Peyer's patch (tissue), 4 donors: ENCODE data around the gene ARHGAP22. TPM values are rescaled to one million over a fixed set of nuclear protein-coding genes. Genes with fewer than 3 reads are reported as not detected.

ENCODE experiments used
- DNase-seq, 3 donors: peaks; one replicate each; pipeline ENCODE4 v3.0.0-alpha.2; 2017 to 2019
- H3K27ac ChIP-seq, 4 donors: fragments of 200-600 bp; sonication (generic); one replicate each; pipeline ENCODE4 v1.5.1; 2016 to 2019
- H3K27me3 ChIP-seq, 2 donors: fragments of 200-600 bp; sonication (generic); one replicate each; pipeline ENCODE4 v1.5.1; 2019
- H3K36me3 ChIP-seq, 3 donors: fragments of 200-600 bp; sonication (generic); one replicate each; pipeline ENCODE4 v1.5.1; 2016 to 2019
- H3K4me1 ChIP-seq, 4 donors: fragments of 200-600 bp; sonication (generic); one replicate each; pipeline ENCODE4 v1.5.1; 2016 to 2019
- H3K4me3 ChIP-seq, 4 donors: fragments of 200-600 bp; sonication (generic); 1 replicate in 3 of 4; 2 replicates in 1 of 4; pipeline ENCODE4 v1.5.1; 2016 to 2019; ENCODE audit warnings: mild to moderate bottlenecking in 1 of 4
- H3K9me3 ChIP-seq, 4 donors: fragments of 200-600 bp; sonication (generic); one replicate each; pipeline ENCODE4 v1.5.1; 2016 to 2019; ENCODE audit warnings: mild to moderate bottlenecking in 1 of 4
- CTCF ChIP-seq, 6 experiments: fragments of 450-650 bp in 4 of 6; fragments of 200-600 bp in 2 of 6; sonication (generic) in 1 of 6; IDR thresholded peaks; one replicate each; pipeline ENCODE4 v1.5.1; 2017 to 2019; ENCODE audit warnings: antibody characterized with exemption in 6 of 6, mild to moderate bottlenecking in 3 of 6, moderate library complexity in 1 of 6
- POLR2A ChIP-seq, 2 donors: fragments of 450-650 bp; IDR thresholded peaks; one replicate each; pipeline ENCODE4 v1.5.1; 2017; ENCODE audit warnings: antibody characterized with exemption in 2 of 2, mild to moderate bottlenecking in 2 of 2, moderate library complexity in 2 of 2
- total RNA-seq, 4 donors: library from RNA; depleted of rRNA; stranded (reverse); fragments of >200 nt; gene quantifications; one replicate each; pipeline ENCODE4 v1.1.0, GENCODE V29; 2016

ARHGAP22 gene
- total RNA-seq, 4 donors from 2014 or later = 1.9 to 10.7 (median 8.3) TPM; not detected in 1

GRCh38 chr10:48447356-48448215, 157.3 kb downstream of the ARHGAP22 start:
- no peak overlapping the region for H3K4me3 ChIP-seq
- no peaks in the 10 kb centered on the region for H3K36me3 ChIP-seq
- peak in 2 of 3 donors; percentile 16 to 26 for DNase-seq
- H3K9me3 ChIP-seq = no peaks in the 10 kb centered on the region
- H3K27me3 ChIP-seq = no peaks in the 10 kb centered on the region
- no peaks in the 10 kb centered on the region for H3K4me1 ChIP-seq
- TF ChIP-seq POLR2A (IDR thresholded peaks at IDR 0.05) (no peak), CTCF (IDR thresholded peaks at IDR 0.05) (no peak)
- H3K27ac ChIP-seq = no peak overlapping the region

GRCh38 chr10:48446785-48447184, 158.1 kb downstream of the ARHGAP22 start:
- H3K36me3 ChIP-seq = no peaks in the 10 kb centered on the region
- H3K4me3 ChIP-seq = no peak overlapping the region
- TF ChIP-seq POLR2A (IDR thresholded peaks at IDR 0.05) (no peak), CTCF (IDR thresholded peaks at IDR 0.05) (no peak)
- DNase-seq = peak in 1 of 3 donors; percentile 34
- H3K4me1 ChIP-seq = no peaks in the 10 kb centered on the region
- no peak overlapping the region for H3K27ac ChIP-seq
- H3K9me3 ChIP-seq = no peaks in the 10 kb centered on the region
- H3K27me3 ChIP-seq = no peaks in the 10 kb centered on the region

GRCh38 chr10:48445932-48446331, 158.9 kb downstream of the ARHGAP22 start:
- Histone ChIP-seq H3K36me3 (no peaks in the 10 kb centered on the region), H3K4me1 (no peaks in the 10 kb centered on the region), H3K27me3 (no peaks in the 10 kb centered on the region), H3K4me3 (no peak overlapping the region), H3K27ac (no peak overlapping the region), H3K9me3 (no peaks in the 10 kb centered on the region)
- peak in 1 of 3 donors; percentile 19 for DNase-seq
- no peak for TF ChIP-seq CTCF (IDR thresholded peaks at IDR 0.05)
- TF ChIP-seq POLR2A (IDR thresholded peaks at IDR 0.05) = no peak

GRCh38 chr10:48444861-48445841, 159.7 kb downstream of the ARHGAP22 start:
- H3K27ac ChIP-seq = no peak overlapping the region
- no peaks in the 10 kb centered on the region for H3K36me3 ChIP-seq
- no peaks in the 10 kb centered on the region for H3K27me3 ChIP-seq
- DNase-seq = peak in 1 of 3 donors; percentile 40
- TF ChIP-seq CTCF (IDR thresholded peaks at IDR 0.05) (no peak), POLR2A (IDR thresholded peaks at IDR 0.05) (no peak)
- no peak overlapping the region for H3K4me3 ChIP-seq
- H3K9me3 ChIP-seq = no peaks in the 10 kb centered on the region
- no peaks in the 10 kb centered on the region for H3K4me1 ChIP-seq

GRCh38 chr10:48444266-48444665, 160.6 kb downstream of the ARHGAP22 start:
- H3K27me3 ChIP-seq = no peaks in the 10 kb centered on the region
- no peaks in the 10 kb centered on the region for H3K36me3 ChIP-seq

More at GRCh38 chr10:48444266-48444665, 160.6 kb downstream of the ARHGAP22 start:
- Histone ChIP-seq H3K4me1 (peaks cover 0 to 2% (median 0%) of the 10 kb centered on the region in 4 donors), H3K27ac (no peak overlapping the region), H3K4me3 (no peak overlapping the region), H3K9me3 (no peaks in the 10 kb centered on the region)
- peak in 2 of 6 experiments; percentile 33 to 38 for TF ChIP-seq CTCF (IDR thresholded peaks at IDR 0.05)
- no peak for TF ChIP-seq POLR2A (IDR thresholded peaks at IDR 0.05)
- DNase-seq = peak in 1 of 3 donors; percentile 37
